HG03469 (cell line): ENCODE data around the gene SIAH2.
A peak's percentile ranks its signal among the peaks of the same experiment; 100 is the strongest.

ENCODE experiments used
- ATAC-seq: cut with Tn5 transposase; IDR thresholded peaks from one replicate; pipeline ENCODE4 v1.9.1; 2021; ENCODE audit warnings: mild to moderate bottlenecking, moderate library complexity, moderate number of reproducible peaks; ENCODE audit not compliant: unreplicated experiment

SIAH2 gene

DNA sequence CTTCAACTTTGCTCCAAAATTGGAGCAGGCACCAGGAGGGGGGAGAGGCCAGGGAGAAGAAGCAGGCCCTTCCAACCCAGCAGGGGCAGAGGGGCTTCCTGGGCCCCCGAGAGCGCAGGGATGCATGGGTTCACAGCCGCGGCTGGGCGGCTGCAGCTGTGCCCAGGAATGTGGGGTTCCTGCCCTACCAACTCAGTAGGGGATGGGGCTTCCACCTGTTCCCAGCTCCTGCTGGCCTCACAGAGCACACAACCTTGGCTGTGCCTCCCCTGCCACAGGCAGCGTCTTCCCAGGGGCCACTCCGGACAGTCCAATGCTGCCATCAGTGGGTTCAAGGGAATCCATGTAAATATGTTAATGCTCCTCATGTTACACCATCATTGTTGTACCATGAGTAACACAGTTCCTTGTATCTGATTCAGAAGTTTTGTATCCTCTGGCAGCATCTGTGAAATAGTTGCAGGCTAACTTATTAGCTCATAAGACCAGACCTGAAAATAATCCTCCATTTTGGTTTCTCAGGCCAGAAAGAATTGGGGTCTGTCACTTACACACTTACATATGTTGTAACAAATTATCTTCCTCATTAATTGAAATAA is 12.1 kb upstream of the SIAH2 start:
- no peak for ATAC-seq

DNA sequence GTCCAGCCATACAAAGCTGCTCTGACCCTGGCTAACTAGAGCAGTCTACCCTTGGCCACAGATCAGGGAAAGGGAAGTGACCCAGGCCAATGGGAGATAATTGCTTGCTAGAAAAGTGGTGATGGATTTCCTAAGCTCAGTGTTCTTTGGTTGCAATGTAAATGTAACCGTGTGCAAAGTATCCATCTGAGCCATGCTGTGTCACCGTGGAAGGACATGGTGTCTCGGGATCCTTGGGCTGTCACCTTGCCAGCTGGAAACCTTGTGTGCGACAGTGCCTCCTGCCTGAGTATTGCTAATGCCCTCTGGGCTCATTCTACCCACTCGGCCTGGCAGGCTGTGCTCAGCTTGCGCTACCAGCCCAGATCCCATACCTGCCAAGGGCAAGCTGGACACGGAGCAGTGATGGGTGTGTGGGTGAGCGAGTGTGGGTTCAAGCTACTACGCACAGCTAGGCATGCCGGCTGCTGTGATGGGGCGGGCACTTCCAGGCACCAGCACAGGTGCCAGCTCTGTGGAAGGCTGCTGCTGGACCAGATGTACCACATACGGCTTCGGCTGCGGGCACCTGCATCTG is 10.7 kb upstream of the SIAH2 start:
- ATAC-seq, result no peak

DNA sequence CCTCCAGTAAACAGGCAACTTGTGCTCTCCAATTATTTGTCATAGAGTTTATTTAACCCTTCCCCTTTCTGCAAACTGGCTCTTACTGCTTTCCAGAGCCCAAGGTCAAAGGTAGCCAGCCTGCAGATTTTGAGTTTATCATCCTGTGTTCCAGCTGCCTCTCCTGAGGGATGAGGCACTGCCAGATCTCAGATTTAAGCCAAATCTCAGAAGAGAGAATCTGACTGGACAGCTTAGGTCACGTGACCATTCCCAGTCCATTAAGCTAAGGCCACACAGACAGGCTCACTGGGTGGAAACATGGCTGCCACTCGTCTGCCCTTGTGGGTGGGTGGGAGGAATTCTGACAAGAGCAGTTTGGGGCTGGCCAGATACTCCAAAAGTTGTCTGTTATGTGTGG is 8.6 kb upstream of the SIAH2 start:
- no peak for ATAC-seq

DNA sequence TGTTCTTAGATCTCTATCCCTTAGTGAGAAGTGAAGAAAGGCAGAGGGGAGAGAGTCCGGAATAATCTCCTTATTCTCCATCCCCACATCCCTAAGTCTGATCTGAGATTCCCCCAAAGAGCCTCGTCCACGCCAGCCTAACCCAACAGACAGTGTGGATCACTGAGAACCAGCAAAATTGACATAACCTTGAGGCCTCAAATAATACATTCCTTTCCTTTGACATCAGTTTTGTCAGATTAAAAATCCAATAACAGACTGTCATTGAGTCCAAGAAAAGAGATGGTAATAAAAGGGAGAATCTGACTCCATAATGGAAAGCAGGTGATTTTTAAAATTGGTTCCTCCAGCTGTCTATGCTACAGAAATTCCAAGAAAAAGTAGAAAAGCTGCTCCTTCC is 7.7 kb upstream of the SIAH2 start:
- ATAC-seq, result no peak

DNA sequence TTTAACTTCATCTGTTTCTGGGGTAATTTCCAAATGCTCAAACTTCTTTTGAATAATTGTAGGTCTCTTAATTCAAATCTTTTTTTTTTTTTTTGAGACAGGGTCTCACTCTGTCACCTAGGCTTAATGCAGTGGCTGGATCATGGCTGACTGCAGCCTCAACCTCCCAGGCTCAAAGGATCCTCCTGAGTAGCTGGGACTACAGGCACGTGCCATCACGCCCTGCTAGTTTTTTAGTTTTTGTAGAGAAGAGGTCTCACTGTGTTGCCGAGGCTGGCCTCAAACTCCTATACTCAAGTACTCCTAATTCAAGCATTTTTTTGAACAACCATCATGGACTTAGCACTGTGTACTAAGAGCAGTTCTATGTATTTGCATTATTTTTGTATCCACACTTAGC is 3.8 kb upstream of the SIAH2 start:
- ATAC-seq, result no peak

DNA sequence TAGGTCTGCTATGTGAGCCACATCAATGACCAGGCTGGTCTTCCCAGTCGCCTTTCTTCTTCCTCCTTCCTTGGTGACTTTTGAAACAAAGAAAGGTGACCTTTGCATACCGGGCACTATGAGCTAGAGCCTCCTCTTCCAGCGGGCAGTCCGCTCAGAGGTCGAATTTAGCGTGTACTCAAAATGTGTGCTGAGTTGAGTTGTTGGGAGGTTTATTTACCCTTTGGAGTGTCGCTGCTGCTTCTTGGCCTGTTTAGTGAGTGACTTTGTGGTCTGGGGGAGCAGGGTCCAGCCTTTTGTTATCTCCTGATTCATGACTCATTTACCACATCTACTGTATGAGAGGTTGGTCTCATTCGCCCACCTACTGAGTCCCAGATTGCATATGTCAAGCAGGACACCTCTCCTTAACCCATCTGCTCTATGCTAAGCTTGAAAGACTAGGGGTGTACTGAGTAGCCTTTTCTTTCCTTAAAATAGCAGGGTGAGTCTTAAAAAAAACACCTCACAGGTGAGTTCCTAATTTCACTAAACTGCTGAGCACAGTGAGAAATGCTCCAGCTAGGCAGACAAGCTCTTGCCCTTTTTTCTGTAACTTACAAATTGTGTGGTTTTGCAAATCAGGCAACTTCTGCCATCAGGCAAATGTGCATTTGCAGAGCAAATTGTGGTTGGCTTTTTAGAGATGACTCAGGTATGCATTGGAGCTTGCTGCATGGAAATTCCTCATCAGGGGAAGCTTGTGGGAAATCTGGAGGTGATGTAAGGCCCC is 3.2 kb upstream of the SIAH2 start:
- peak; percentile 22 for ATAC-seq

DNA sequence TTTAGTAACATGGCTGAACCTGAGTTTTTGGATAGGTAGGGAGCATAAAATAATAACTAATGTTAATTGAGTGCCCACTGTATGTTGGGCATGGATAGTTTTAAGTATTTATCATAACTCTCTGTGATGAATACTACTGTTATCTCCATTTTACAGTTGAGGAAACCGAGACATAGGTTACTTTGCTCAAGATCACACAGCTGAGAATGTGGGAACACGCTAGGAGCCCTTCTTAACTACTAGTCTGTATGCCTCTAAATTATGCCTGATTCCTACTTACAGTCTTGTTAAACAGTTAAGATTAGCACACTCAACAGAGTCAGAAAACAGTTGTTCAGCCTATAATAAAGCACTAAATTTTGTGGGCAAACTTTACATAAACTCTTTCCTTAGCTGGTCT is 2.0 kb upstream of the SIAH2 start:
- no peak for ATAC-seq

DNA sequence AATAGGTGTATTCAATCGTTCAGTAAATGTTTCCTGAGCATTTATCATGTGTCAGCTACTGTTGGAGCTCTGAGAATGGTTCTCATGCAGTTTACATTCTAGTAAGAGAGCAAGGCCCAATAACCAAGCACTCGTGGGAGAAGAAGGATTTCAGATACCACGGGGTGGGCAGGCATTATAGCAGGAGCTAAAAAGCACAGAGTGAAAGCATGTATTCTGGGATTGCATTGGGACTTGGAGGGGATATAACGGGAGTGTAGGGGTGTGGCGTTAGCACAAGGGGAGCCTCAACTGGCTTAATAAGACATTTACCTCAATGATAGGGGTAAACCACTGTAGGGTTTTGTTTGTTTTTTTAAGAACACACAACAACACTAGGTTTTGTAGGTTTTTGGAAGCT is 1.6 kb upstream of the SIAH2 start:
- ATAC-seq, result no peak

DNA sequence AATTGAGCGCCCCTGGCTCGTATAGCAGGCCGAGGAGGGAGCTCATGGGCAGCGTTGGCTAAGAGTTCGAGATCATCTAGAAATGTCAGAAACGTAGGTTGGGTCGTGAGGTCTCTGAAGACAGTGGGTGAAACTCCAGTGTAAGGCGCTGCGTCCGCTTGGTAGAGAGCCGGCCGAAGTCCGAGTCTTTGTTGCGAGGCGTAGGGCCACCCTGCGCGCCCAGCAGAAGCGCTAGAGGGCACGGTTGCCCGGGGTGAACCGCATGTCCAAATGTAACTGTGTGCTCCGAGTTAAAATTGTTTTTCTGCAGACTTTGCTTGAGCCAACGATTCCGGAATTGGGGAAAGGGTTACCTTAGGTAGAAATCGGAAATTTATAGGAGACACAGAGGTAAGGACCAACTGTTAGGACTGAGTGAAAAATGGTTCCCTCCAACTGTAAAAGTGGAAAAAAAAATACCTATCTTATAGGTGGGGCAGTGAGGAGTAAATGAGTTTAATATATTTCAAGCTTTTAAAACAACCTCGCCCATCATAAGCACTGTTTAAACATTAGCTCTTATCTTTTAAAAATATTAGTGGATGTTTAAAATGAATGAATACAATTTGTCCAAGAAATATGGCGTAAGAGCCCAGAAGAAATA is 993 bp upstream of the SIAH2 start:
- no peak for ATAC-seq

DNA sequence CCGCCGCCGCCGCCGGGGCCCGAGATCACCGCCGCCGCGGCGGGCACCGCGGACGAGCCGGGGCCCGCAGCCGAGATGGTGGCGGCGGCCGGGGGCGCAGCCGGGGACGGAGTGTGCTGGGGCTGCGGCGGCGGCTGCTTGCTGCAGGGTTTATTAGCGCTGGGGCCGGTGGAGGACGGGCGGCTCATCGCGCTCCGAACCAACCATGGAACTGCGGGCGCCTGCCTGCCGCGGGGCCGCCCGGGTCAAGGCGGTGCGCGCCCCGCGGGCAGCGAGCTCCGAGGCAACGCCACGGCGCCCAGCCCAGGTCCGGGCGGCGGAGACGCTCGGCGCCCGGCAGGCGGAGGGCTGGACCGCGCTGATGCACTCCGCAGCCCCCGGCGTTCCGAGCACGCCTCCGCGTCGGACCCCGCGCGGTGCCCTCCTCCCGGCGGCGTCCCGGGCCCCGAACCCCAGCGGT is 277 bp downstream of the SIAH2 start:
- ATAC-seq, result no peak

DNA sequence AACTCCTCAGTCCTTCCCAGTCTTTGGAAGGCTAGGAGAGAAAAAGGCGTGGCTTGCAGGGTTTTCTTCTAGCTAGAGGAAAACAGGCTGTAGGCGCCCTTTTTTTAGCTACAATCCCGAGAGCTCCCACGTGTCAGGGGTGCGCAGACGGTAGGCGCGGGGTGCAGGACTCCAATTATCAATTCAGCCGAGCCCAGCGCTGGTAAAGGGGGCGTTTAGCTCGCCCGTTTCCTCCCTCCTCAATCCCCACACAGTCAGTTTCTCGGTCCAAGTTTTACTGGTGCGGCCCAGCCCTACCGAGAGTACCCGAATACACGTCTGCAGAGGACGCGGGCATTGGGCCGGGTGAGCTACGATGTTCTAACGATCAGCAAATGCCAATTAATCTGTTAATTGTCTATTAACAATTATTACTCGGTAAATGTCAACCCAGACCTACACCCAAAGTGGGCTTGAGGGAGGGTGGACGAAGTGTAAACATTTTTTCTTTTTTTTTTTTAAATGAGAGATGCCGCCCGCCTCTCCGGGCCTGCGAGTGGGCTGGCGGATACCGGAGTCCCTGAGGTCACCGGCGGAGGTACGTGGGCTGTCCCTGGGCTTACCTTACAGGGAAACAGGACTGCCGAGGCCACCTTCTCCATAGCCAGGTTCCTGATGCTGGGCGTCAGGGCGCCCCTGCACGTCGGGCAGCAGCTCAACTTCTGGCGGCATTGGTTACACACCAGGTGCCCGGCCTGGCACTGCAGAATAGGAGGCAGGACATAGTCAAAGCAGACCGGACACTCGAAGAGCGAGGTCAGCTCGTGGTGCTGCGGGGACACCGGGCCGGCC is 923 bp downstream of the SIAH2 start:
- ATAC-seq, result no peak

DNA sequence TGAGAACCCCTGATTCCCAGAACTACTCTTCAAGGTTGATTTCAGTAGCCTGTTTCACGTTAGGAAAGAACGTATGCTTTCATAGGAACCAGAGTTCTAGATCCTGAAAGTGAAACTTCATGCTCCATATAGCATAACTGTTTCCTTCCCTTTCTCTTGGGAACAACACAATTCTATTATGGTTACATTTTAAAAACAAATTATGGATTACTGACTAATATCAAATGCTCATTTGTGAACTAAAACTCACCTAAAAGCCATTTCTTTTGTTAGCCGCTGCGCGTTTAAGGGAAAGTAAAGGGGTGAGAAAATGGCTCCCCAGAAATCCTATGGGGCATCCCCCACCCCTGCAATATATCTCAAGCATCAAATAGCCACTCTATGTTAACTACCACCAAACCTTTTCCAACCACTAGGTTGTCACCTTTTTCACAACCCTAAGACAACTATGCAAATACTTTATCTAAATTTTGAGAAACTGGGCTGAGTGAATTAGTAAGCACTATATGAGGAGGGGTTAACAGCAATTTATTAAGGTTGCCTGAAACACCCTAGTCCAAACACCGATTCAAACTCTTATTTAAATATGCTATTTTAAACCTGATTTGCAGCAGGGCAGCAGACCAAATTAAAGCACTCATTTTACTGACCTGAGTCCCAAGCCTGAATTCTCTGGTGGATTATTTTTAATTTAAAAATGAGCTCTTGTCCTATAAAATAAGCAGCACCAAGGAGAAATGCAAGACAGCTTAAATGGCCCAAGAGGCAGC is 2.4 kb downstream of the SIAH2 start:
- ATAC-seq, result peak; percentile 25

DNA sequence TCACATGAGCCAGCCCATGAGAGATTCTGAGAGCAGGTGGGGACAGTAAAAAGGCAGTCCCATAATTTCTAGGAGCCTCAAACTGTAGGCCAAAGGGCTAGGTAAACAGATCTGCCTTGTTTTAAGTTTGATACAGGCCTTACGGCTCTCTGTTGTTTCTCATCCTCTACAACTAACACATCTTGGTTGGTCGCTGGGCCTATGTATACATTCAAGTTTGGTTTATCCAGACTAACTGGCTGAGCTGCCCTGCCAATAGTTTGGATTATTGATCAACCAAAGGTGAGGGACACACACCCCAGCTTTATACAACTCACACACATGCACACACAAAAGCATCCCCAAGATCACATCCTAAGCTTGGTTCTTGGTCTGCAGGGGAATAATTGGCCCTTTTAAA is 3.0 kb downstream of the SIAH2 start:
- ATAC-seq, result no peak

DNA sequence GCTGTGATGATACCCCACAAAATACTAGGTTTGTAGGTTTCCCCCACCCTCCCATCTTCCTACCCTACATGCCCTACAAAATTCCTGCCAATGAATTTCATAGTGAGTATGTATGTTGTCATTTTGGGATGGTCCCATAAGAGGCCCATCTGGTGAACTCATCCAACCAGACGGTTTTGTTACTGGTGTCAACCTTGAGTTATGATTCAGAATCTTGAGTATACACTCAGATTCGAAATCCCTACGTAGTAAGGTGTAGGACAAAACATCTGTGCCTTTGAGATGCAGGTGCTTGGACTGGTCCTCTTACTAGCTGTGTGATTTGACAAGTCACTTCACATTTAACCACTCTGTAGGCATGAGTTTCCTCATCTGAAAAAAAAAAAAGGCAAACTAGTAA is 3.6 kb downstream of the SIAH2 start:
- ATAC-seq, result no peak

DNA sequence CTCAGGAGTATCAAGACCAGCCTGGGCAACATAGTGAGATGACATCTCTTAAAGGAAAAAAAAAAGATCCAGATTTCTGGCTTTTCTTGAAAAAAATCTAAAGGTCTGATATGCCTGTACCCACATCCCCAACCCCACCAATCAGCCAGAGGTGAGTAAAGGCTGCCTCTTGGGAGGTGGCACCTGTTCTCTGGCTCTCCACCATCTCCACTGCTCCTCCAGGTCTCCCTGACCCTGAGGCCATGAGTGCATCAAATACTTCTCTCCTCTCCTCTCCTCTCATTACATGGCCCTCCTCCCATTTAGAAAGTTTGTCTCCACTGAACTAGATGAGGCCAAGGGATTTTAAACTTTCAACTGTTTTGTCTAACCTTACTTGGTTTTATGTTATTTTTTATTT is 5.2 kb downstream of the SIAH2 start:
- no peak for ATAC-seq

DNA sequence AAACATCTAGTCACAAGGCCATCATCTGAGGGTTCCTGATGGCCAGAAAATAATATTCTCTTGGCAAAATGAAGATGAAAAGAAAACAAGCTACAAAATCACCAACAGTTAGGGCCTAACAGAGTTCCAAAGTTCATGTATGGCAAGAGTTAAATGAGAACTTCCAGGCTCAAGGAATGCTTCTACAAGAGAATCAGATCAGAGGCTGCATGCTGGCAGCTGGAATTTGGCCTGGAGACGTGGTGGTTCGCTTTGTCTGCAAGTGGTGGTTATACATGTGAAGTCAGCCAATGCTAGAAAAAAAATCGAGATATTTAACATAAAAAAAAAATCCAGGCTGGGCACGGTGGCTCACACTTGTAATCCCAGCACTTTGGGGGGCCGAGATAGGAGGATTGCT is 5.6 kb downstream of the SIAH2 start:
- ATAC-seq, result no peak

DNA sequence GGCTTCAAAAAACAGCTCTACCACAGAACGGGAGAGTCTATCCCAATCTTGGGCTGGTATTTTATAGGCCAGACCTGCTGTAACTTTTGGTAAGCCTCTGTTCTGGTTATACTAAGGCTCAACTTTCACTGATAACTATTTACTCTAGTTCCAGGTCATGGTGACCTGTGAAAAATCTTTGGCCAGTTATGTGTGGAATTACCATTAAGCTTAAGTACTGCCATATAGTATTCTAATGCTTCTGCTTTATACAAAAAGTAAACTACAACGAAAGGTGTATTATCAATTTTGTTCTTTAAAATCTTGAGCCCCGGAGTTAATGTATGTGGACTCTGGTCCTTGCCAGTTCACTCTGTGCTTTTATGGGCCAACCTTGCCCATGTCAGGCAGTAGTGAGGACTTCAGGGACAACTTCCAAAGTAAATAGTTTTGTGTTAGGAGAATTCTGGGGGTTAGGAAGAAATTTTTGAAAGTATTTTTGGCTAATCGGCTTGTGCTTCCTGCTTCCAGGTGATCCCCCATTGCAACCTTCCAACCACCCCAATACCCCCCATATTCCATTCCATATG is 6.4 kb downstream of the SIAH2 start:
- no peak for ATAC-seq

DNA sequence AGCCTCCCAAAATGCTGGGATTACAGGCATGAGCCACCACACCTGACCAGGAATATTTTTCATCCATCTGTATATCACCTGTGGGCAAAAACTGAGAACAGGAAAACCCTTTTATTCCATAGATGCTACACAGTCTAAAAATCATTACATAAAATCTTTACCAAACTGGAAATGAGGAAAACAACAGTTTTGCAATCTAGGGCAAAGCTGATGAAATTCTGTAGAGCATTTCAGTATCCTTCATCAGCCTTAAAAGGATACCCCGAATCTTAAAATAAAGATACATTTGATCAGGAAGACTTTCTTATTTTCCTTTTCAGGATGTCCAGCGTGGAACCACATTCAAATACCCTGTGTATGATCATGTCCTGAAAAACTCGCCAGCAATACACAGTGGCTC is 7.1 kb downstream of the SIAH2 start:
- ATAC-seq, result no peak

DNA sequence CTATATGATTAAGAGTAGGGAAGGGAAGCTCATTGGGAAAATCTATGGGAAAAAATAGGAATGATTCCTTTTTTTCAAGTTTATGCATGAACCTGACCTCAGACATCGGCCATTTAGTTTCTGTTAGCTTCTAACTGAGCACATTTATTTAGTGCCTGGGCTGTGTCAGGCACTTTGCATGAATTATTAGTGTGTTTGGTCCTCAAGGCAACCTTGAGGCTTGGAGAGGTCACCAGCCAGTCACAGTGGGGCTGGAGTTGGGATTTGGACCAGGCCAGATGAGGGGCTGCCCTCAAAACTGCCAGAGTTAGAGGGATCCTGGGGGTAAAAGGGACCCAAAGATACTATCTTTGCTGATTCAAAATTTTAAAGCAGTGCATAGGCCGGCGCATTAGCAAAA is 8.1 kb downstream of the SIAH2 start:
- ATAC-seq, result no peak

DNA sequence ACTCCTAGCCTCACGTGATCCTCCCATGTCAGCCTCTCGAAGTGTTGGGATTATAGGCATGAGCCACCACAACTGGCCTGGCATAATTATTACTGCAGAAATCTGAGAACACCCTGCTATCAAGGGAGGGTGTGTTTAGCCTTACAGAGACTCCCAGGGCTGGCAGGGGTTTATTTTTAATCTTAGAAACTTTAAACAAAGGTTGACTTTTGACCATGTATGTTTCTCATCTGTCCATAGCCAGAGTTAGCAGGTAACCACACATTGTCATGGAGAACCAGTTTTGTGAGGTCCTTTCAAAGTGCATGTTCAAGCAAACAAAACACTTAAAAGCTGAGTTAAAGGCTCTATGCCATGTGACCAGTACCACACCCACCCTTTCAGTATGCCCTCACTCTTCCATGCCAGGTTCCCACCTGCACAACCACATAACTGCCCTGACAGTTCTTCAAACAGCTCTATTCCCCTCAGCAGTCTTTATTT is 11.1 kb downstream of the SIAH2 start:
- ATAC-seq, result no peak
